ENCODE data around the gene SERPINB1.

DNA sequence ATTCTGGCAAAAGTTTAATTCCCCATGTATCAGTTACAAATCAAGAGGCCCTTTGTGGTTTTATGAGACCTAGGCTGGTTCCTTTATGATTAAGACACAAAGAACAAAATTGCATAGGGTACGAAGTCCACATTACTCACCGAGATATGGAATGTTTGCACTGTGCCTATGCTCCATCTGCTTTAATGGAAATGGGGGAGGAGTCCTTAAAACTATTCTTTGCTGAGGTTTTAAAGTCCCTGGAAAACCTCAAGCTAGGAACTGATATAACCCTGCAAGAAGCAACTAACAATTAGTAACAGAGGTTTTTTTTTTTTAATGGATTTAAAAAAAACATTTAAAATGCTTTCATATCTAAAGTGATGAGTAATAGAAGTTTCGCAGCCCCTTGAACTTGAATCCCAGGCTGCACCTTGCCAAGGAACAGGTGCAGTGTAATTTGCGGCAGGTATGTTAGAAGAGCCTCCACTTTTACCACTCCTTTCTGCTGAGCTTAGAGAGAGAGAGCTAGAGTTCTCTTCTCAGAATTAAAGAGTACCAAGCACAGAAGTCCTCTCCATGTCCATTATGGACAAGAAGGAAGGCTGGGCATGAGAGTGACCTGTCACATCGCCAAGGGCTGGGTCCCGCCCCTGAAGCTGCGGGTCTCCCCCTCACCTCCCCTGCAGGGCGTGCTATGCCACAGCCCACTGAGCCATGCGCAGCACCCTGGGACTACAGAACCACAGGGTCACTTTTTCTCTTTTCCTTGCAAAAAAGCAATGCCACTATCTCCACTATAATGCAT lies 2.3 kb downstream of the SERPINB1 start:
- TF ChIP-seq CTCF (IDR thresholded peaks at IDR 0.05), result no peak
- no peak for TF ChIP-seq POLR2A (IDR thresholded peaks at IDR 0.05)
